ENCODE measurements around the gene TMEM119.
A peak's percentile ranks its signal among the peaks of the same experiment; 100 is the strongest.
"Not testable (repeated sequence)": the region's sequence is repeated elsewhere in the genome, so short reads cannot be mapped to it uniquely, and the experiment has no call there.

TMEM119 gene

GRCh38 chr12:108622921-108623514 is 25.1 kb upstream of the TMEM119 start:
- Histone ChIP-seq H3K27me3 (replicated peaks; ENCODE audit: control insufficient read depth, insufficient read depth, low read length, poor library complexity, severe bottlenecking) (no peaks in the 10 kb centered on the region), H3K36me3 (ENCODE audit: control insufficient read depth, insufficient read depth, low read length) (peaks cover 64% of the 10 kb centered on the region), H3K27ac (ENCODE audit: insufficient read depth, low read length, poor library complexity, severe bottlenecking) (peak overlapping the region; percentile 64), H3K4me1 (ENCODE audit: control insufficient read depth, insufficient read depth, low read length, poor library complexity, severe bottlenecking) (peaks cover 50% of the 10 kb centered on the region), H3K9me3 (ENCODE audit: control insufficient read depth, low read length) (no peaks in the 10 kb centered on the region), H3K4me3 (ENCODE audit: insufficient read depth, low read depth, low read length, poor library complexity, severe bottlenecking) (no peak overlapping the region)
- no peak for DNase-seq

GRCh38 chr12:108622421-108622820 is 24.5 kb upstream of the TMEM119 start:
- Histone ChIP-seq H3K4me3 (ENCODE audit: insufficient read depth, low read depth, low read length, poor library complexity, severe bottlenecking) (no peak overlapping the region), H3K27me3 (replicated peaks; ENCODE audit: control insufficient read depth, insufficient read depth, low read length, poor library complexity, severe bottlenecking) (no peaks in the 10 kb centered on the region), H3K9me3 (ENCODE audit: control insufficient read depth, low read length) (no peaks in the 10 kb centered on the region), H3K4me1 (ENCODE audit: control insufficient read depth, insufficient read depth, low read length, poor library complexity, severe bottlenecking) (peaks cover 50% of the 10 kb centered on the region), H3K36me3 (ENCODE audit: control insufficient read depth, insufficient read depth, low read length) (peaks cover 64% of the 10 kb centered on the region), H3K27ac (ENCODE audit: insufficient read depth, low read length, poor library complexity, severe bottlenecking) (peak overlapping the region; percentile 64)
- no peak for DNase-seq

- Histone ChIP-seq H3K27ac (ENCODE audit: insufficient read depth, low read length, poor library complexity, severe bottlenecking) (no peak overlapping the region), H3K36me3 (ENCODE audit: control insufficient read depth, insufficient read depth, low read length) (peaks cover 55% of the 10 kb centered on the region), H3K27me3 (replicated peaks; ENCODE audit: control insufficient read depth, insufficient read depth, low read length, poor library complexity, severe bottlenecking) (no peaks in the 10 kb centered on the region), H3K4me1 (ENCODE audit: control insufficient read depth, insufficient read depth, low read length, poor library complexity, severe bottlenecking) (peaks cover 49% of the 10 kb centered on the region), H3K4me3 (ENCODE audit: insufficient read depth, low read depth, low read length, poor library complexity, severe bottlenecking) (no peak overlapping the region), H3K9me3 (ENCODE audit: control insufficient read depth, low read length) (no peaks in the 10 kb centered on the region)
- no peak for DNase-seq
Measured at GRCh38 chr12:108621161-108621560, 23.3 kb upstream of the TMEM119 start.

- H3K4me3 ChIP-seq (ENCODE audit: insufficient read depth, low read depth, low read length, poor library complexity, severe bottlenecking), result no peak overlapping the region
- H3K27ac ChIP-seq (ENCODE audit: insufficient read depth, low read length, poor library complexity, severe bottlenecking), result no peak overlapping the region
- no peaks in the 10 kb centered on the region for H3K27me3 ChIP-seq (replicated peaks; ENCODE audit: control insufficient read depth, insufficient read depth, low read length, poor library complexity, severe bottlenecking)
- peaks cover 41% of the 10 kb centered on the region for H3K4me1 ChIP-seq (ENCODE audit: control insufficient read depth, insufficient read depth, low read length, poor library complexity, severe bottlenecking)
- DNase-seq, result no peak
- no peaks in the 10 kb centered on the region for H3K9me3 ChIP-seq (ENCODE audit: control insufficient read depth, low read length)
- peaks cover 49% of the 10 kb centered on the region for H3K36me3 ChIP-seq (ENCODE audit: control insufficient read depth, insufficient read depth, low read length)
Measured at GRCh38 chr12:108620236-108620879, 22.5 kb upstream of the TMEM119 start.

GRCh38 chr12:108619369-108620160 is 21.7 kb upstream of the TMEM119 start:
- Histone ChIP-seq H3K4me1 (ENCODE audit: control insufficient read depth, insufficient read depth, low read length, poor library complexity, severe bottlenecking) (peaks cover 37% of the 10 kb centered on the region), H3K36me3 (ENCODE audit: control insufficient read depth, insufficient read depth, low read length) (peaks cover 42% of the 10 kb centered on the region), H3K27ac (ENCODE audit: insufficient read depth, low read length, poor library complexity, severe bottlenecking) (no peak overlapping the region), H3K9me3 (ENCODE audit: control insufficient read depth, low read length) (no peaks in the 10 kb centered on the region), H3K4me3 (ENCODE audit: insufficient read depth, low read depth, low read length, poor library complexity, severe bottlenecking) (no peak overlapping the region), H3K27me3 (replicated peaks; ENCODE audit: control insufficient read depth, insufficient read depth, low read length, poor library complexity, severe bottlenecking) (no peaks in the 10 kb centered on the region)
- DNase-seq, result no peak

- not testable (repeated sequence) for H3K27me3 ChIP-seq (replicated peaks; ENCODE audit: control insufficient read depth, insufficient read depth, low read length, poor library complexity, severe bottlenecking); H3K9me3 ChIP-seq (ENCODE audit: control insufficient read depth, low read length); DNase-seq; H3K4me3 ChIP-seq (ENCODE audit: insufficient read depth, low read depth, low read length, poor library complexity, severe bottlenecking)
- H3K4me1 ChIP-seq (ENCODE audit: control insufficient read depth, insufficient read depth, low read length, poor library complexity, severe bottlenecking), result peaks cover 37% of the 10 kb centered on the region
- peak overlapping the region; percentile 82 for H3K27ac ChIP-seq (ENCODE audit: insufficient read depth, low read length, poor library complexity, severe bottlenecking)
- peaks cover 36% of the 10 kb centered on the region for H3K36me3 ChIP-seq (ENCODE audit: control insufficient read depth, insufficient read depth, low read length)
Measured at GRCh38 chr12:108618953-108619274, 21.0 kb upstream of the TMEM119 start.

GRCh38 chr12:108618079-108618952 is 20.4 kb upstream of the TMEM119 start:
- Histone ChIP-seq H3K27me3 (replicated peaks; ENCODE audit: control insufficient read depth, insufficient read depth, low read length, poor library complexity, severe bottlenecking) (no peaks in the 10 kb centered on the region), H3K36me3 (ENCODE audit: control insufficient read depth, insufficient read depth, low read length) (peaks cover 30% of the 10 kb centered on the region), H3K4me1 (ENCODE audit: control insufficient read depth, insufficient read depth, low read length, poor library complexity, severe bottlenecking) (peaks cover 36% of the 10 kb centered on the region), H3K9me3 (ENCODE audit: control insufficient read depth, low read length) (no peaks in the 10 kb centered on the region), H3K4me3 (ENCODE audit: insufficient read depth, low read depth, low read length, poor library complexity, severe bottlenecking) (no peak overlapping the region), H3K27ac (ENCODE audit: insufficient read depth, low read length, poor library complexity, severe bottlenecking) (peak overlapping the region; percentile 82)
- DNase-seq, result peak; percentile 56 to 71 (median 64)

- Histone ChIP-seq H3K27ac (ENCODE audit: insufficient read depth, low read length, poor library complexity, severe bottlenecking) (peak overlapping the region; percentile 82), H3K4me1 (ENCODE audit: control insufficient read depth, insufficient read depth, low read length, poor library complexity, severe bottlenecking) (peaks cover 24% of the 10 kb centered on the region)
- DNase-seq, result peak; percentile 75 to 84 (median 81)
Measured at GRCh38 chr12:108616941-108617858, 19.3 kb upstream of the TMEM119 start.

GRCh38 chr12:108616359-108616758 is 18.5 kb upstream of the TMEM119 start:
- DNase-seq, result no peak
- H3K36me3 ChIP-seq (ENCODE audit: control insufficient read depth, insufficient read depth, low read length), result peaks cover 10% of the 10 kb centered on the region
- H3K9me3 ChIP-seq (ENCODE audit: control insufficient read depth, low read length), result no peaks in the 10 kb centered on the region
- peak overlapping the region; percentile 82 for H3K27ac ChIP-seq (ENCODE audit: insufficient read depth, low read length, poor library complexity, severe bottlenecking)
- peaks cover 23% of the 10 kb centered on the region for H3K4me1 ChIP-seq (ENCODE audit: control insufficient read depth, insufficient read depth, low read length, poor library complexity, severe bottlenecking)
- no peaks in the 10 kb centered on the region for H3K27me3 ChIP-seq (replicated peaks; ENCODE audit: control insufficient read depth, insufficient read depth, low read length, poor library complexity, severe bottlenecking)
- H3K4me3 ChIP-seq (ENCODE audit: insufficient read depth, low read depth, low read length, poor library complexity, severe bottlenecking), result no peak overlapping the region

More at GRCh38 chr12:108616941-108617858, 19.3 kb upstream of the TMEM119 start:
- Histone ChIP-seq H3K4me3 (ENCODE audit: insufficient read depth, low read depth, low read length, poor library complexity, severe bottlenecking) (no peak overlapping the region), H3K36me3 (ENCODE audit: control insufficient read depth, insufficient read depth, low read length) (peaks cover 19% of the 10 kb centered on the region), H3K27me3 (replicated peaks; ENCODE audit: control insufficient read depth, insufficient read depth, low read length, poor library complexity, severe bottlenecking) (no peaks in the 10 kb centered on the region), H3K9me3 (ENCODE audit: control insufficient read depth, low read length) (no peaks in the 10 kb centered on the region)

All from effector memory CD4-positive, alpha-beta T cell (primary cell).